B cell (primary cell): ENCODE results near the gene PDZRN3. TPM values are rescaled to one million over a fixed set of nuclear protein-coding genes. Genes with fewer than 3 reads are reported as not detected.

Experiments
- ATAC-seq: fragments of 200-7000 bp; cut with Tn5 transposase; one replicate; pipeline ENCODE4 v1.10.0; 2021; ENCODE audit warnings: low read depth, mild to moderate bottlenecking, moderate number of reproducible peaks, moderate library complexity
- CTCF ChIA-PET: fragments of 350-600 bp; sonication (Branson Sonifier 250); formaldehyde crosslinking; loops from one replicate; lab custom pipeline; 2021; ENCODE audit warnings: antibody characterized with exemption, inconsistent platforms; lab: Charles Lee
- POLR2A ChIA-PET: fragments of 350-600 bp; sonication (Branson Sonifier 250); formaldehyde crosslinking; loops from one replicate; lab custom pipeline; 2021; ENCODE audit warnings: antibody characterized with exemption; lab: Charles Lee
- DNase-seq: peaks from one replicate; pipeline ENCODE4 v3.0.0; 2013
- H2AFZ ChIP-seq: 2 replicates; pipeline ENCODE4 v1.6.1; 2012; ENCODE audit warnings: mild to moderate bottlenecking, low read depth, low read length; ENCODE audit not compliant: insufficient read depth, poor library complexity, severe bottlenecking
- H3K27ac ChIP-seq, 2 donors: 1 replicate in 1 of 2; 2 replicates in 1 of 2; pipeline ENCODE4 v1.5.1; 2012 to 2013; ENCODE audit warnings: low read length in 2 of 2, mild to moderate bottlenecking in 2 of 2, moderate library complexity in 1 of 2
- H3K27me3 ChIP-seq, 4 experiments: fragments of 200-600 bp in 1 of 4; sonication (generic) in 1 of 4; replicated peaks in 1 of 4; 1 replicate in 2 of 4; 2 replicates in 2 of 4; pipeline versions ENCODE4 v1.6.1 to v1.7.0; 2013 to 2016; ENCODE audit warnings: low read length in 3 of 4, mild to moderate bottlenecking in 2 of 4, mixed read lengths in 1 of 4, moderate library complexity in 1 of 4; ENCODE audit not compliant: insufficient read depth in 4 of 4, control insufficient read depth in 3 of 4; ENCODE audit errors: control extremely low read depth in 1 of 4
- H3K36me3 ChIP-seq, 2 experiments: replicated peaks in 1 of 2; 1 replicate in 1 of 2; 2 replicates in 1 of 2; pipeline versions ENCODE4 v1.6.1 to v1.7.1; 2013; ENCODE audit warnings: low read length in 1 of 2; ENCODE audit not compliant: insufficient read depth in 2 of 2, control insufficient read depth in 1 of 2; ENCODE audit errors: control extremely low read depth in 1 of 2, extremely low read depth in 1 of 2
- H3K4me1 ChIP-seq, 2 donors: fragments of 200-600 bp in 1 of 2; sonication (generic) in 1 of 2; 1 replicate in 1 of 2; 2 replicates in 1 of 2; pipeline versions ENCODE4 v1.5.1 to v1.6.1; 2013 to 2017; ENCODE audit warnings: low read length in 2 of 2; ENCODE audit not compliant: control insufficient read depth in 2 of 2, insufficient read depth in 2 of 2
- H3K4me2 ChIP-seq: replicated peaks from 2 replicates; pipeline ENCODE3; 2012; ENCODE audit warnings: mild to moderate bottlenecking, low read depth, low read length; ENCODE audit not compliant: poor library complexity, severe bottlenecking
- H3K4me3 ChIP-seq, 5 experiments: fragments of 200-600 bp in 1 of 5; sonication (generic) in 1 of 5; 1 replicate in 3 of 5; 2 replicates in 2 of 5; pipeline versions ENCODE4 v1.5.1 to v1.7.0; 2011 to 2016; ENCODE audit warnings: low read length in 4 of 5, mild to moderate bottlenecking in 4 of 5, low read depth in 2 of 5, control low read depth in 1 of 5, moderate library complexity in 1 of 5; ENCODE audit not compliant: insufficient read depth in 1 of 5; ENCODE audit errors: control extremely low read depth in 1 of 5, extremely low read depth in 1 of 5
- H3K79me2 ChIP-seq: fragments of 200-600 bp; sonication (generic); one replicate; pipeline ENCODE4 v1.6.0; 2016; ENCODE audit warnings: low read length; ENCODE audit not compliant: control insufficient read depth, insufficient read depth
- H3K9ac ChIP-seq: fragments of 200-600 bp; sonication (generic); 2 replicates; pipeline ENCODE4 v1.6.1; 2017; ENCODE audit warnings: mild to moderate bottlenecking, low read length, moderate library complexity
- H3K9me3 ChIP-seq, 3 donors: one replicate each; pipeline versions ENCODE4 v1.6.1 to v1.7.1; 2013; ENCODE audit warnings: low read length in 2 of 3; ENCODE audit not compliant: control insufficient read depth in 2 of 3, insufficient read depth in 1 of 3; ENCODE audit errors: control extremely low read depth in 1 of 3
- H4K20me1 ChIP-seq: 2 replicates; pipeline ENCODE4 v1.6.0; 2012; ENCODE audit warnings: mild to moderate bottlenecking, low read length; ENCODE audit not compliant: insufficient read depth, control insufficient read depth, poor library complexity, severe bottlenecking
- H3K27ac Mint-ChIP-seq: one replicate; pipeline ENCODE4 v1.8.0; 2021; ENCODE audit warnings: mixed read lengths
- H3K27me3 Mint-ChIP-seq: one replicate; pipeline ENCODE4 v1.8.0; 2021; ENCODE audit warnings: mixed read lengths
- H3K4me1 Mint-ChIP-seq: one replicate; pipeline ENCODE4 v1.8.0; 2021; ENCODE audit warnings: mixed read lengths
- H3K4me3 Mint-ChIP-seq: one replicate; pipeline ENCODE4 v1.8.0; 2021; ENCODE audit warnings: mixed read lengths
- H3K9me3 Mint-ChIP-seq: one replicate; pipeline ENCODE4 v1.8.0; 2022; ENCODE audit warnings: mixed read lengths; ENCODE audit not compliant: insufficient read depth
- EZH2 ChIP-seq: IDR thresholded peaks from 2 replicates; pipeline ENCODE4 v1.6.1; 2012; ENCODE audit warnings: borderline replicate concordance, low read depth, mild to moderate bottlenecking, moderate library complexity, low read length; ENCODE audit not compliant: insufficient read depth, poor library complexity, severe bottlenecking
- WGBS: methylation state at CpG from one replicate; pipeline ENCODE4 v1.1.5; 2013; ENCODE audit warnings: missing lambda C conversion rate; ENCODE audit not compliant: insufficient coverage; 5-methylcytosine and 5-hydroxymethylcytosine counted together
- intact Hi-C: fragments of 100-400 bp; cut with micrococcal nuclease; formaldehyde crosslinking; loops from one replicate; pipeline ENCODE4 v1.10.0; 2022
- polyA plus RNA-seq: library from polyadenylated mRNA; depleted of rRNA; stranded (reverse); fragments of >200 nt; gene quantifications from 2 replicates; pipeline ENCODE4 v1.2.3, GENCODE V29; 2012
- total RNA-seq, 2 donors: library from RNA; stranded (reverse); fragments of 120-200 nt in 1 of 2; gene quantifications; 1 replicate in 1 of 2; 2 replicates in 1 of 2; pipeline versions ENCODE4 v1.2.3 to v1.2.4, GENCODE V29; 2013 to 2022
- TF ChIP-seq, protein P1 (sequence below): fragments of 200-600 bp; IDR thresholded peaks from one replicate; pipeline ENCODE4 v1.8.0; 2022; ENCODE audit warnings: antibody characterized with exemption, mild to moderate bottlenecking

Gene PDZRN3
- total and polyA plus RNA-seq, 2 donors (not counting 1 experiment from before 2014, with no cell fraction given) = not detected

DNA sequence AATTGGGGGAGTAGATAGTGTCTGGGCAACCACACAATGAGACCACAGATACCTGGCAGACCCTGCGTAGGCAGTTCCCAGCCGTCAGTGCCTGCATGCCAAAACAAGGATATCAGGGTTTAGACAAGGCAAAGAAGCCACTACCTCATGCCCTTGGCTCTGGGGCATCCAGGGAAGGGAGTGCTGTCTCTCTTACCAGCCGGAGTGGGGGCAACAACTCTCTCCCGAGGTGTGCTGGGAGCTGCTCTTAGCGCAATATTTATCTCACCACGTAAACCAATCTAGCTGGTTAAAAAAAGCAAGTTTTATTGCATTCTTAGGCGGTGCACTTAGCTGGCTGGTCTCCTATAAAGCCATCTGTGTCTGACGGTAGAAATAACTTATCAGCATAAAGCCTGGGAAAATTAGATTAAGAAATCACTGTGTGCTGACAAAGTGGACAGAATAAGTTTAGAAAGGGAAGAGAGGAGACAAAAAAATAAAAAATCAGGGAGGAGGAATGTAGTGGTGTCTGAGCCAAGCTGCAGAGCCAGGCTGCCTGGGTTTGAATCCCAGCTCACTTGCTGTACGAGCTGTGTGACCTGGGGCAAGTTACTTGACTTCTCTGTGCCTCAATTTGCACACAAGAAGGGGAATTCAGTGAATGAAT is 273.2 kb downstream of the PDZRN3 start:
- Histone ChIP-seq H3K4me1 (no peaks in the 10 kb centered on the region), H3K9ac (no peak overlapping the region), H3K4me2 (no peak overlapping the region), H3K27ac (no peak overlapping the region), H3K79me2 (no peaks in the 10 kb centered on the region), H3K4me3 (no peak overlapping the region), H3K27me3 (no peaks in the 10 kb centered on the region), H3K9me3 (peaks cover 0 to 3% (median 0%) of the 10 kb centered on the region in 3 donors), H3K36me3 (no peaks in the 10 kb centered on the region), H2AFZ (no peak overlapping the region), H4K20me1 (no peaks in the 10 kb centered on the region)
- DNase-seq (no peak), ATAC-seq (no peak)
- no peak overlapping the region for H3K4me3 Mint-ChIP-seq
- no peak overlapping the region for H3K27ac Mint-ChIP-seq
- ChIA-PET CTCF (no interaction called here), POLR2A (no interaction called here)
- intact Hi-C loops = no loop called here
- peaks cover 12% of the 10 kb centered on the region for H3K27me3 Mint-ChIP-seq
- H3K9me3 Mint-ChIP-seq = peaks cover 3% of the 10 kb centered on the region
- TF ChIP-seq, protein P1, sequence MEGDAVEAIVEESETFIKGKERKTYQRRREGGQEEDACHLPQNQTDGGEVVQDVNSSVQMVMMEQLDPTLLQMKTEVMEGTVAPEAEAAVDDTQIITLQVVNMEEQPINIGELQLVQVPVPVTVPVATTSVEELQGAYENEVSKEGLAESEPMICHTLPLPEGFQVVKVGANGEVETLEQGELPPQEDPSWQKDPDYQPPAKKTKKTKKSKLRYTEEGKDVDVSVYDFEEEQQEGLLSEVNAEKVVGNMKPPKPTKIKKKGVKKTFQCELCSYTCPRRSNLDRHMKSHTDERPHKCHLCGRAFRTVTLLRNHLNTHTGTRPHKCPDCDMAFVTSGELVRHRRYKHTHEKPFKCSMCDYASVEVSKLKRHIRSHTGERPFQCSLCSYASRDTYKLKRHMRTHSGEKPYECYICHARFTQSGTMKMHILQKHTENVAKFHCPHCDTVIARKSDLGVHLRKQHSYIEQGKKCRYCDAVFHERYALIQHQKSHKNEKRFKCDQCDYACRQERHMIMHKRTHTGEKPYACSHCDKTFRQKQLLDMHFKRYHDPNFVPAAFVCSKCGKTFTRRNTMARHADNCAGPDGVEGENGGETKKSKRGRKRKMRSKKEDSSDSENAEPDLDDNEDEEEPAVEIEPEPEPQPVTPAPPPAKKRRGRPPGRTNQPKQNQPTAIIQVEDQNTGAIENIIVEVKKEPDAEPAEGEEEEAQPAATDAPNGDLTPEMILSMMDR = no peak
- no peak for TF ChIP-seq EZH2
- 82% methylated on average over 9 of the region's 9 CpGs for WGBS
- no peaks in the 10 kb centered on the region for H3K4me1 Mint-ChIP-seq

DNA sequence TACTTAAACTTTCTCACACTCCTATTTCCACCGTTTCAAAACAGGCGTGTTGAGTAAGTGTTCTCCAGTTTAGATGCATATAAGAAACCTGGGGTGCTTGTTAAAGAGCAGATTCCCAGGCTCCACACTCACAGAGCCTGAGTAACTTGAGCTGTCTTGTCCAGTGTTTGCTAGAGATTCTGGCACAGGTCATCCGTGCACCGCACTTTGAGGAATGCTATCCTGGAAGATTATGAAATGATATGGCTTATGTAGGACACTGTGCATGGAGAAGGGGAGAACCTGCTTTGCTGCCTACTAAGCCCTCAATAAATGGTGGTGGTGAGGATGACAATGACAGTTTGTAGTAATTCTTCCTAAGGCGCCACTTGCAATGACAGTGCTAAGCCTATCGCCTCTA is 273.7 kb downstream of the PDZRN3 start:
- no peaks in the 10 kb centered on the region for H3K36me3 ChIP-seq
- no peak overlapping the region for H3K27ac ChIP-seq
- H3K9me3 ChIP-seq = peaks cover 0 to 3% (median 0%) of the 10 kb centered on the region in 3 donors
- ChIA-PET POLR2A (no interaction called here), CTCF (no interaction called here)
- TF ChIP-seq, protein P1 = no peak
- TF ChIP-seq EZH2 = no peak
- peaks cover 3% of the 10 kb centered on the region for H3K9me3 Mint-ChIP-seq
- no peaks in the 10 kb centered on the region for H3K27me3 ChIP-seq
- no peaks in the 10 kb centered on the region for H3K4me1 Mint-ChIP-seq
- H3K4me2 ChIP-seq = no peak overlapping the region
- H3K79me2 ChIP-seq = no peaks in the 10 kb centered on the region
- H3K4me3 ChIP-seq = no peak overlapping the region
- no peak overlapping the region for H2AFZ ChIP-seq
- no peak overlapping the region for H3K27ac Mint-ChIP-seq
- ATAC-seq (no peak), DNase-seq (no peak)
- H3K9ac ChIP-seq = no peak overlapping the region
- no peak overlapping the region for H3K4me3 Mint-ChIP-seq
- intact Hi-C loops = no loop called here
- no peaks in the 10 kb centered on the region for H3K4me1 ChIP-seq
- H4K20me1 ChIP-seq = no peaks in the 10 kb centered on the region
- WGBS = 96% methylated on average over 3 of the region's 6 CpGs
- peaks cover 12% of the 10 kb centered on the region for H3K27me3 Mint-ChIP-seq
